PC-9 (cell line): ENCODE measurements around the gene CARTPT. TPM values are rescaled to one million over a fixed set of nuclear protein-coding genes. Genes with fewer than 3 reads are reported as not detected.

ENCODE experiments used
- BruUV-seq: library from RNA; stranded (reverse); fragments of 400-500 nt; replicated peaks from 2 replicates; lab custom pipeline; 2021; lab: Mats Ljungman, UMichigan
- CTCF ChIA-PET: fragments of 300-600 bp; sonication (Branson Sonifier 250); formaldehyde crosslinking; loops from one replicate; lab custom pipeline; 2022; ENCODE audit warnings: antibody characterized with exemption; lab: Charles Lee
- POLR2A ChIA-PET: fragments of 300-600 bp; sonication (Branson Sonifier 250); formaldehyde crosslinking; loops from one replicate; lab custom pipeline; 2022; ENCODE audit warnings: antibody characterized with exemption; ENCODE audit not compliant: unreplicated experiment; lab: Charles Lee
- DNase-seq, 2 experiments: peaks; one replicate each; pipeline versions ENCODE4 v3.0.0 to v3.0.0-alpha.2; 2015 to 2022; ENCODE audit warnings: mixed read lengths in 1 of 2
- H2AFZ ChIP-seq: fragments of 200-600 bp; sonication (generic); 2 replicates; pipeline ENCODE4 v1.8.1; 2017; ENCODE audit warnings: antibody characterized with exemption
- H3F3A ChIP-seq: fragments of 200-600 bp; sonication (generic); 2 replicates; pipeline ENCODE4 v1.8.1; 2017; ENCODE audit warnings: antibody characterized with exemption, mild to moderate bottlenecking, low read depth; ENCODE audit not compliant: insufficient read depth
- H3K27ac ChIP-seq: fragments of 200-600 bp; sonication (generic); 2 replicates; pipeline ENCODE4 v1.6.1; 2016; ENCODE audit warnings: mixed run types
- H3K27me3 ChIP-seq: fragments of 200-600 bp; sonication (generic); 2 replicates; pipeline ENCODE4 v1.6.1; 2016; ENCODE audit warnings: low read depth, mixed run types; ENCODE audit not compliant: insufficient read depth
- H3K36me3 ChIP-seq: fragments of 200-600 bp; sonication (generic); 2 replicates; pipeline ENCODE4 v1.6.1; 2016; ENCODE audit warnings: low read depth, mixed run types
- H3K4me1 ChIP-seq: fragments of 200-600 bp; sonication (generic); replicated peaks from 2 replicates; pipeline ENCODE4 v1.6.1; 2016; ENCODE audit warnings: mixed run types; ENCODE audit not compliant: insufficient read depth
- H3K4me2 ChIP-seq: fragments of 200-600 bp; sonication (generic); 2 replicates; pipeline ENCODE4 v1.6.1; 2017; ENCODE audit warnings: mixed run types
- H3K4me3 ChIP-seq: fragments of 200-600 bp; sonication (generic); 2 replicates; pipeline ENCODE4 v1.6.1; 2016; ENCODE audit warnings: mixed run types
- H3K79me2 ChIP-seq: fragments of 200-600 bp; sonication (generic); 2 replicates; pipeline ENCODE4 v1.6.1; 2017; ENCODE audit warnings: low read depth, mixed run types
- H3K9me2 ChIP-seq: fragments of 200-600 bp; sonication (generic); 2 replicates; pipeline ENCODE4 v1.8.1; 2017; ENCODE audit warnings: mild to moderate bottlenecking; ENCODE audit not compliant: insufficient read depth
- H3K9me3 ChIP-seq: fragments of 200-600 bp; sonication (generic); 2 replicates; pipeline ENCODE4 v1.8.1; 2016; ENCODE audit warnings: low read depth; ENCODE audit not compliant: insufficient read depth
- H4K20me1 ChIP-seq: fragments of 200-600 bp; sonication (generic); 2 replicates; pipeline ENCODE4 v1.8.1; 2017; ENCODE audit not compliant: insufficient read depth
- CTCF ChIP-seq: fragments of 200-600 bp; sonication (generic); conservative IDR thresholded peaks from 2 replicates; pipeline ENCODE4 v1.6.1; 2017; ENCODE audit warnings: mixed run types, antibody characterized with exemption, mild to moderate bottlenecking, moderate library complexity
- EZH2 ChIP-seq: fragments of 200-600 bp; sonication (generic); IDR thresholded peaks from 2 replicates; pipeline ENCODE4 v1.8.0; 2017; ENCODE audit warnings: antibody characterized with exemption, low read depth
- intact Hi-C: fragments of 100-400 bp; cut with micrococcal nuclease; formaldehyde crosslinking; loops from one replicate; pipeline ENCODE4 v1.10.0; 2022; ENCODE audit not compliant: unreplicated experiment
- total RNA-seq: library from RNA; stranded (reverse); gene quantifications from 2 replicates; pipeline ENCODE4 v1.2.3, GENCODE V29; 2021

The CARTPT gene
- total RNA-seq, 1 experiment from 2014 or later, result not detected

- Histone ChIP-seq H3K9me3 (no peaks in the 10 kb centered on the region), H3K36me3 (no peaks in the 10 kb centered on the region), H3K79me2 (no peaks in the 10 kb centered on the region), H3K27me3 (peaks cover 50% of the 10 kb centered on the region), H3K27ac (no peak overlapping the region), H3F3A (no peaks in the 10 kb centered on the region), H2AFZ (no peak overlapping the region), H3K4me1 (no peaks in the 10 kb centered on the region), H3K9me2 (no peaks in the 10 kb centered on the region), H4K20me1 (no peaks in the 10 kb centered on the region), H3K4me3 (no peak overlapping the region), H3K4me2 (no peak overlapping the region)
- no peak for DNase-seq
- ChIA-PET CTCF (interaction anchor here (0.7 kb wide), 1 partner anchor 9 kb away, joined by 3 read pairs; no protein-coding TSS in a partner anchor), POLR2A (no interaction called here)
- no TSS peak for BruUV-seq
- no peak for TF ChIP-seq EZH2
- no peak for TF ChIP-seq CTCF
- intact Hi-C loops, result no loop called here
Observed at GRCh38 chr5:71714911-71715310, 4.2 kb upstream of the CARTPT start.

GRCh38 chr5:71727978-71728377, 8.9 kb downstream of the CARTPT start:
- Histone ChIP-seq H4K20me1 (no peaks in the 10 kb centered on the region), H3K4me3 (no peak overlapping the region), H3F3A (no peaks in the 10 kb centered on the region), H3K79me2 (no peaks in the 10 kb centered on the region), H3K27ac (no peak overlapping the region), H3K9me3 (no peaks in the 10 kb centered on the region), H3K4me1 (no peaks in the 10 kb centered on the region), H3K9me2 (no peaks in the 10 kb centered on the region), H3K27me3 (peaks cover 9% of the 10 kb centered on the region; the same call in 1 of the 2 replicates), H3K36me3 (no peaks in the 10 kb centered on the region), H2AFZ (no peak overlapping the region), H3K4me2 (no peak overlapping the region)
- no peak for TF ChIP-seq EZH2
- no peak for DNase-seq
- intact Hi-C loops, result no loop called here
- CTCF ChIA-PET, result no interaction called here
- POLR2A ChIA-PET, result interaction anchor here (0.6 kb wide), 1 partner anchor 330 kb away, joined by 5 read pairs; no protein-coding TSS in a partner anchor
- no TSS peak for BruUV-seq

GRCh38 chr5:71731015-71731414, 11.9 kb downstream of the CARTPT start:
- intact Hi-C loops, result no loop called here
- TF ChIP-seq CTCF, result no peak
- no peak for TF ChIP-seq EZH2
- Histone ChIP-seq H3F3A (no peaks in the 10 kb centered on the region), H3K9me3 (no peaks in the 10 kb centered on the region), H3K4me1 (no peaks in the 10 kb centered on the region), H2AFZ (no peak overlapping the region), H3K27me3 (peaks cover 4% of the 10 kb centered on the region; the same call in 1 of the 2 replicates), H3K4me2 (no peak overlapping the region), H3K36me3 (no peaks in the 10 kb centered on the region), H3K79me2 (no peaks in the 10 kb centered on the region), H3K27ac (no peak overlapping the region), H3K9me2 (no peaks in the 10 kb centered on the region), H3K4me3 (no peak overlapping the region), H4K20me1 (no peaks in the 10 kb centered on the region)
- BruUV-seq, result no TSS peak
- ChIA-PET CTCF (no interaction called here), POLR2A (no interaction called here)
- DNase-seq, result no peak

- ChIA-PET CTCF (no interaction called here), POLR2A (no interaction called here)
- H3K36me3 ChIP-seq, result no peaks in the 10 kb centered on the region
- no peaks in the 10 kb centered on the region for H3K27me3 ChIP-seq
- TF ChIP-seq CTCF (no peak), EZH2 (no peak)
- no peaks in the 10 kb centered on the region for H3F3A ChIP-seq
- DNase-seq, result no peak
- H3K27ac ChIP-seq, result no peak overlapping the region
- H3K9me2 ChIP-seq, result no peaks in the 10 kb centered on the region
- no peaks in the 10 kb centered on the region for H3K79me2 ChIP-seq
- H3K4me1 ChIP-seq, result no peaks in the 10 kb centered on the region
- no TSS peak for BruUV-seq
- no peak overlapping the region for H3K4me2 ChIP-seq
- intact Hi-C loops, result no loop called here
- no peak overlapping the region for H2AFZ ChIP-seq
- no peaks in the 10 kb centered on the region for H4K20me1 ChIP-seq
- no peak overlapping the region for H3K4me3 ChIP-seq
- H3K9me3 ChIP-seq, result no peaks in the 10 kb centered on the region
Observed at GRCh38 chr5:71732011-71732410, 12.9 kb downstream of the CARTPT start.
